ENCODE data around the gene RABGEF1.
"Not testable (repeated sequence)": the region's sequence is repeated elsewhere in the genome, so short reads cannot be mapped to it uniquely, and the experiment has no call there.

RABGEF1 gene

DNA sequence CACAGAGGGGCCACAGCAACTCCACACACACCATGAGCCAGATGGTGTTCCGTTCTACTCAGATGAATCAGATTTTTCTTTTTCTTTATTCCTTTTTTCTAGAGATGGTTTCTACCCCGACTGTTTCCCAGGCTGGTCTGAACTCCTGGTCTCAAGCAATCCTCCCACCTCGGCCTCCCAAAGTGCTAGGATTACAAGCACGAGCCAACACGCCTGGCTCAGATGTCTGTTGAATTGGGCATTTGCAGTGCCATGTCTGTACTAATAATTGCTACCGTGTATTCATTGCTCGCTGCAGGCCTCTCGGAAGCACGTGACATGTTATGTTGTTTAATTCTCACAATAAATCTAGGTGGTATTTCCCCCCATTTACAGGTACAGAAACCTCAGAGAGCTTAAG, 67.2 kb downstream of the RABGEF1 start:
- DNase-seq (ENCODE audit: low read depth in 2 of 3, low spot score in 2 of 3): no peak

GRCh38 chr7:66810716-66811115, 70.2 kb downstream of the RABGEF1 start:
- DNase-seq (ENCODE audit: low read depth in 2 of 3, low spot score in 2 of 3): no peak

DNA sequence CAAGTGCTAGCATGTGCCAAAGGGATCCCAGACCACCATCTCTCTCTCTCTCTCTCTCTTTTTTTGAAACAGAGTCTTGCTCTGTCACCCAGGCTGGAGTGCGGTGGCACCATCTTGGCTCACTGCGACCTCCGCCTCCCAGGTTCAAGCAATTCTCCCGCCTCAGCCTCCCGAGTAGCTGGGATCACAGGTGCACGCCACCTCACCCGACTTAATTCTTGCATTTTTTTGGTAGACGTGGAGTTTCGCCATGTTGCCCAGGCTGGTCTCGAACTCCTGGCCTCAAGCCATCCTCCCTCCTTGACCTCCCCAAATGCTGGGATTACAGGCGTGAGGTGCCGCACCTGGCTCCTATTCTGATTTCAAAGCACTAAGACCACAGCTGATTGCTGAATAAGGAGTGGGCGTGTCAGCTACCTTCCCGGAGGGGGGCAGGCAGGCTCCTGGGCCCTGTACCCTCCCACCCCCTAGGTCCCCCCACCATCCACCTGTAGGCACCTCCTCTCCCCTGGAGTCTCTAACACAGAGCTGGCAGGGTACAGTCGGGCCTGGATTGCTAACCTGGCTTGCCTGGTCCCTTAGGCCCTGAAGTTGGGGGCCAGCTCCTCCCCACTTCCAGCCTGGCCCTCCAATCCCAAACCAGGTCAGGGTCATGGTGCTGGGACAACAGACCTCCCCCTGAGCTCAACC, 74.8 kb downstream of the RABGEF1 start:
- DNase-seq (ENCODE audit: low read depth in 2 of 3, low spot score in 2 of 3): not testable (repeated sequence)

DNA sequence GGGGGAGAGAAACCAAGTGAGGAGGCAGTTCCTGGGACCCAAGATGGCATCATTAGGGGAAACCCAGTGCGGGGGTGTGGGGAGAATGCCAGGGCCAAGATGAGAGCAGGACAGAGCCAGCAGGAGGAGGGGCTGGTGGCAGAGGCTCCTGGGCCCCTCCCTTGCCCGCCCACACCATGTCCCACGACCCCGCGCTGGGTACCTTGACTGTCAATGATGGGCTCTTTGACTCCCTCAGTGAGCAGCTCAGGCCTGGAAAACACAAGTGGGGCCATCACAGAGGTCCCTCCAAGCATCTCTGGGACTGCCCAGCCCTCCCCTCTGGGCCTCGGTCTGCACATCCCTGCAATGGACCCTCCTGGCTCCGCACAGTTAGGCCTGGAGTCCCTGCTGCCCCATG, 75.4 kb downstream of the RABGEF1 start:
- no peak for DNase-seq (ENCODE audit: low read depth in 2 of 3, low spot score in 2 of 3)

GRCh38 chr7:66816658-66817057, 76.1 kb downstream of the RABGEF1 start:
- not testable (repeated sequence) for DNase-seq (ENCODE audit: low read depth in 2 of 3, low spot score in 2 of 3)

DNA sequence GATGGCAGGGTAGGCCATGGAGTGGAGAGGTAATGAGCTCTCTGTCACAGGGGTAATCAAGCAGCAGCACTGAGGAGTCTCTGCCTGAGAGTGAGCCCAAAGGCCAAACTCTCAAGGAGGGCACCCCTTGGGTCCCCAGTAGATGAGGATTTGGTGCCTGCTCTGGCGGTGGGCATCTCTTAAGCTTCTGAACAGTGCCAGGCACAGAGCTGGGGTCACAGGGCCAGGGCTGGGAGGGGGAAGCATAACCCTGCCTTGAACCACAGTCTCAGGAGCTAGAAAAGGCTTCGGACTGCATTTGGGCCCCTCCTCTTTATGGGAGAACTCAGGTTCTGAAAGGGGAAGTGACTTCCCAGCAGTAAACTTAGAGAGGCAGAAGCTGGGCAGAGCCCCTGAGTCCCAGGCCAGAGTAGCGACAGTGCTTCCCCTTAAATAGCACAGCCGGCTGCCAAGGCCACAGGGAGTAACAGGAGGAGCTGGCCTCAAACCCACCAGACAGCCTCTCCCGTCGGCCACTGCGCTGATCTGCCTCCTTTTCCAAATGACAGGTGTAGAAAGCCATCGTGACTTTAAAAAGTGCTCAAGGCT, 76.8 kb downstream of the RABGEF1 start:
- DNase-seq (ENCODE audit: low read depth in 2 of 3, low spot score in 2 of 3): not testable (repeated sequence)

GRCh38 chr7:66817956-66818355, 77.4 kb downstream of the RABGEF1 start:
- DNase-seq (ENCODE audit: low read depth in 2 of 3, low spot score in 2 of 3): not testable (repeated sequence)

GRCh38 chr7:66824041-66824440, 83.5 kb downstream of the RABGEF1 start:
- no peak for DNase-seq (ENCODE audit: low read depth in 2 of 3, low spot score in 2 of 3)

DNA sequence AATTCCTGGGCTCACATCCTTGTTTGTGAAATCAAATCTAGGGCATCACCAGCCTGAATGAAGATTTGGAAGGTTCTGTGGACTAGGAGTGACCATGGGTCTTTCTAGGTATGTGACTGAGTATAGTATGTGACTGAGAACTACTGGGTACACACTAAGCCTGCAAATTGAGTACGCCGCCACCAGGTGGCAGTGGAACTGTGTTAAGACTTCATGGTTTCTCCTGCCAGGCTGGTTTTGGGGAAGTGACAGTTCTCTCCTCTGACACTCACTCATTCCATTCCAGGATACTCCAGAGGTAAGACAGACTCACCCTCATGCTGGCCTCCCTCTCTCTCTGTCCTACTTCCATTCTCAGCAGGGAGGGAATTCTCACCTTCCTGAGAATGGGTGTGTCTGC, 85.0 kb downstream of the RABGEF1 start:
- DNase-seq (ENCODE audit: low read depth in 2 of 3, low spot score in 2 of 3): peak in 2 of 3 experiments; percentile 18 to 36

DNA sequence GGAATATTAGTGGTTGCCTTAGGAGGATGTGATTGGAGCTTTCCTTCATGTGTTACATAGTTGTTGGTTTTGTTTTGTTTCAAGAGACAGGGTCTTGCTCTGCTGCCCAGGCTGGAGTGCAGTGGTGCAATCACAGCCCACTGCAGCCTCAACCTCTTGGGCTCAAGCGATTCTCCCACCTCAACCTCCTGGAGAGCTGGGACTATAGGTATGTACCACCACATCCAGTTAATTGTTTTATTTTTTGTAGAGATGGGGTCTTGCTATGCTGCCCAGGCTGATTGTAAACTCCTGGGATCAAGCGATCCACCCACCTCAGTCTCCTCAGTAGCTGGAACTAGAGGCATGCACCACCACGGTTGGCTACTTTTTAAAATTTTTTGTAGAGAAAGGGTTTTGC, 86.1 kb downstream of the RABGEF1 start:
- DNase-seq (ENCODE audit: low read depth in 2 of 3, low spot score in 2 of 3): no peak

GRCh38 chr7:66830976-66831375, 90.4 kb downstream of the RABGEF1 start:
- DNase-seq (ENCODE audit: low read depth in 2 of 3, low spot score in 2 of 3): not testable (repeated sequence)

DNA sequence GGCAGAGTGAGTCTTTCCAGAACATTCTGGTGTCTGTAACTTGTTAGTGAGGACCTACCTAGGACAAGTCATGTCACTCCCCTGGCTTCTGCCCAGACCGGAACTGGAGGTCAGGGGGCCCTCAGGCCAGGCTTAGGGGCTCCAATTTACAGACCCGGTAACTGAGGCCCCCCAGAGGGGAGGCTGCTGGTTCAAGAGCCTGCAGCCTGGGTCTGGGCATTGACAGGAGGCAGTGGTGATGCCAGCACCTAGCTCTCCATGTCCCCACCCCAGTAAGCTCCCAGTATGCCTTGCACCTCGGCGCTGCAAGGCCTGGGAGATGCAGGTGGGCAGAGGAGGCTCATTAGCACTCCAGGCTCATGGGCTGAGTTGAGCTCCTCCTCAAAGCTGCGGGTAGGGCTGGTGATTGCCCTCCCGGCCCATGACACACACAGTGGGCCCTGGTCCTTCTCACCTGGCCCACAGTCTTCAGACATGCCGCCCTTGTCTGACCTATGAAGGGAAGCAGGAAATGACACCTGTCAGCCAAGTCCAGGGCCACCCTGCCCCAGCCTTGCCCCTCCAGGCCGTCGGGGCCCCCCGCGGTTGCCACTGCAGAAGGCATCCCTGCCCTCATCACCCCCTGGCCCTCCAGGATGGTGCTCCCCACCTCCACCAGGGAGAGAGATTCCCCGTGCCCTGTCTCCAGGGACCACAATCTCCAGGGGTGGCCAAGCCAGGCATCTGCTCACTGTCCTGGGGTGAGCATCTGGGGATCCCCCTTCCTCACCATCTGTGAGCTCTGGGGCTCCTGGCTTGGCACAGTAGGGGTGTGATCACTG, 92.2 kb downstream of the RABGEF1 start:
- no peak for DNase-seq (ENCODE audit: low read depth in 2 of 3, low spot score in 2 of 3)

- DNase-seq (ENCODE audit: low read depth in 2 of 3, low spot score in 2 of 3): no peak
Measured at GRCh38 chr7:66837007-66837406, 96.5 kb downstream of the RABGEF1 start.

- no peak for DNase-seq (ENCODE audit: low read depth in 2 of 3, low spot score in 2 of 3)
Measured at GRCh38 chr7:66837661-66838060, 97.1 kb downstream of the RABGEF1 start.

GRCh38 chr7:66839814-66840213, 99.3 kb downstream of the RABGEF1 start:
- no peak for DNase-seq (ENCODE audit: low read depth in 2 of 3, low spot score in 2 of 3)

GRCh38 chr7:66840316-66840715, 99.8 kb downstream of the RABGEF1 start:
- DNase-seq (ENCODE audit: low read depth in 2 of 3, low spot score in 2 of 3): no peak

DNA sequence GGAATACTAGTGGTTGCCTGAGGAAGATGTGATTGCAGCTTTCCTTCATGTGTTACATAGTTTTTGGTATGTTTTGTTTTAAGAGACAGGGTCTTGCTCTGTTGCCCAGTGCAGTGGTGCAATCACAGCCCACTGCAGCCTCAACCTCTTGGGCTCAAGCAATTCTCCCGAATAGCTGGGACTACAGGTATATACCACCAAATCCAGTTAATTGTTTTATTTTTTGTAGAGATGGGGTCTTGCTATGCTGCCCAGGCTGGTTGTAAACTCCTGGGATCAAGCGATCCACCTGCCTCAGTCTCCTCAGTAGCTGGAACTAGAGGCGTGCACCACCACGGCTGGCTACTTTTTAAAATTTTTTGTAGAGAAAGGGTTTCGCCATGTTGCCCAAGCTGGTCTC, 101.4 kb downstream of the RABGEF1 start:
- DNase-seq (ENCODE audit: low read depth in 2 of 3, low spot score in 2 of 3): no peak

DNA sequence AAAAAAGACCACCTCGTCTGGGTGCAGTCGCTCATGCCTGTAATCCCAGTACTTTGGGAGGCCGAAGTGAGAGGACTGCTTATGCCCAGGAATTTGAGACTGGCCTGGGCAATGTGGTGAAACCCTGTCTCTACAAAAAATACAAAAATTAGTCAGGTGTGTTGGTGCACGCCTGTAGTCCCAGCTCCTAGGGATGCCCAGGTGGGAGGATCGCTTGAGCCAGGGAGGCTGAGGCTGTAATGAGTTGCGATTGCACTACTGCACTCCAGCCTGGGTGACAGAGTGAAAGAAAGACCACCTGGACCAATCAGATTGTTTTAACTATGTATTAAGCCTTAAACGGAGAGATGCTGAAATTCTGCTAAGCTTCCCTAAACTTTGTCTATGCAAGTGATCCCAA, 103.0 kb downstream of the RABGEF1 start:
- DNase-seq (ENCODE audit: low read depth in 2 of 3, low spot score in 2 of 3): not testable (repeated sequence)

DNA sequence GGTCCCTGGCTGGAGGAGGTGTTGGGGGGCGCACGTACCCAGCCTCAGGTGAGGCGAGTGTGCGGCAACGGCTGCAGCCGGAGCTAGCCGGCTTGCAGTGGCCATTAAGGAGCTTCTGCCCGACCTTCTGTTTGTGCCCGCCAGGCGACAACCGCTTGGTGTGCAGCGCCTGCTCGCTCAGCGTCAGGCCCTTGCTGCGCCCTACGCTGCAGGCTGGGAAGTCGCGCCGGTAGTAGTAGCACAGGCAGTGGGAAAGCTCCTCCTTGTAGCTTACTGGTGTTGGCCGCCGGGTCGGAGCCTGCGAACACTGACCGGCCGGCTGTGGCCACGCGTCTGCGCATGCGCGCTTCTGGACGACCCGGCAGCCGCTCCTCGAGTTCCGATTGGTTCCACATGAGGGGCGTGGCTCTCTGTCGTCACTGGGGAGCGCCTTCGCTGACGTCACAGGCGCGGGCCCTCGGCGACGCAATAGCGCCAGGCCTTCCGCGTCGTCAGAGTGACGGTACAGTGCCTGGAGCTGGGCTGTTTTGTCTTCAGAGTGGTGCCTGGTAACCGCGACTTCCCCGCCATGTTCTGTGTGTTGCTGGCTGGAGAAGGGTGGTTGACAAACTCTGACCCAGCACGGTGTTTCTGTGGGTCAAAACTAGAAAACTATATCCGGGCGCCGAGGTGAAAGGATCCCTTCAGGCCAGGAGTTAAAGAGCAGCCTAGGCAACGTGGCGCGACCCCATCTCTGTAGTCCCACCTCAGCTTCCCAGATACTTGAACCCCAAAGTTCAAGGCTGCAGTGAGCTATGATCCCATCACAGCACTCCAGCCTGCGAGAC, 104.2 kb downstream of the RABGEF1 start:
- peak; percentile 97 to 100 (median 99) for DNase-seq (ENCODE audit: low read depth in 2 of 3, low spot score in 2 of 3)

GRCh38 chr7:66845379-66846095, 105.0 kb downstream of the RABGEF1 start:
- DNase-seq (ENCODE audit: low read depth in 2 of 3, low spot score in 2 of 3): no peak

- not testable (repeated sequence) for DNase-seq (ENCODE audit: low read depth in 2 of 3, low spot score in 2 of 3)
Measured at GRCh38 chr7:66846096-66846445, 105.5 kb downstream of the RABGEF1 start.

Data from activated CD8-positive, alpha-beta memory T cell treated with anti-CD3 and anti-CD28 coated beads for 48 hours (primary cell).